Calu3 (cell line): Measurements from ENCODE around the gene TRIO. TPM values are rescaled to one million over a fixed set of nuclear protein-coding genes. Genes with fewer than 3 reads are reported as not detected.

Experiments used
- BruUV-seq: library from RNA; stranded (reverse); fragments of 400-500 nt; replicated peaks from 2 replicates; lab custom pipeline; 2021; lab: Mats Ljungman, UMichigan
- CTCF ChIA-PET: fragments of 300-600 bp; sonication (Branson Sonifier 250); formaldehyde crosslinking; loops from one replicate; lab custom pipeline; 2022; ENCODE audit warnings: antibody characterized with exemption; lab: Charles Lee
- DNase-seq: peaks from one replicate; pipeline ENCODE4 v3.0.0; 2022
- H3K27ac Mint-ChIP-seq: one replicate; pipeline ENCODE4 v1.8.0; 2022; ENCODE audit warnings: mixed read lengths; ENCODE audit not compliant: unreplicated experiment
- H3K27me3 Mint-ChIP-seq: one replicate; pipeline ENCODE4 v1.8.0; 2022; ENCODE audit warnings: mixed read lengths; ENCODE audit not compliant: unreplicated experiment
- H3K36me3 Mint-ChIP-seq: one replicate; pipeline ENCODE4 v1.8.0; 2022; ENCODE audit warnings: mild to moderate bottlenecking, moderate library complexity, mixed read lengths; ENCODE audit not compliant: insufficient read depth, unreplicated experiment
- H3K4me1 Mint-ChIP-seq: one replicate; pipeline ENCODE4 v1.8.0; 2022; ENCODE audit warnings: mild to moderate bottlenecking, low read depth, mixed read lengths; ENCODE audit not compliant: unreplicated experiment
- H3K4me3 Mint-ChIP-seq: one replicate; pipeline ENCODE4 v1.8.0; 2022; ENCODE audit warnings: mild to moderate bottlenecking, low read depth, moderate library complexity, mixed read lengths; ENCODE audit not compliant: unreplicated experiment
- H3K9me3 Mint-ChIP-seq: one replicate; pipeline ENCODE4 v1.8.0; 2022; ENCODE audit warnings: low read depth, mixed read lengths; ENCODE audit not compliant: unreplicated experiment
- CTCF ChIP-seq: fragments of 200-600 bp; IDR thresholded peaks from one replicate; pipeline ENCODE4 v1.8.0; 2022; ENCODE audit warnings: antibody characterized with exemption; ENCODE audit not compliant: unreplicated experiment
- intact Hi-C: fragments of 100-400 bp; cut with micrococcal nuclease; formaldehyde crosslinking; loops from one replicate; pipeline ENCODE4 v1.10.0; 2022; ENCODE audit not compliant: unreplicated experiment
- total RNA-seq: library from RNA; stranded (reverse); gene quantifications from 2 replicates; pipeline ENCODE4 v1.2.3, GENCODE V29; 2022

Gene TRIO
- total RNA-seq, 1 experiment from 2014 or later, result 183 TPM

GRCh38 chr5:14506140-14506538 lies 363.0 kb downstream of the TRIO start:
- H3K27me3 Mint-ChIP-seq, result no peaks in the 10 kb centered on the region
- no peaks in the 10 kb centered on the region for H3K9me3 Mint-ChIP-seq
- BruUV-seq, result no TSS peak
- intact Hi-C loops, result no loop called here
- DNase-seq, result no peak
- no peak overlapping the region for H3K4me3 Mint-ChIP-seq
- CTCF ChIA-PET, result no interaction called here
- no peak for TF ChIP-seq CTCF
- peaks cover 6% of the 10 kb centered on the region for H3K4me1 Mint-ChIP-seq
- H3K36me3 Mint-ChIP-seq, result peaks cover 46% of the 10 kb centered on the region
- H3K27ac Mint-ChIP-seq, result no peak overlapping the region

GRCh38 chr5:14506661-14507060 lies 363.5 kb downstream of the TRIO start:
- DNase-seq, result no peak
- intact Hi-C loops, result no loop called here
- no peak overlapping the region for H3K4me3 Mint-ChIP-seq
- CTCF ChIA-PET, result no interaction called here
- H3K27me3 Mint-ChIP-seq, result no peaks in the 10 kb centered on the region
- H3K4me1 Mint-ChIP-seq, result peaks cover under 1% of the 10 kb centered on the region
- no TSS peak for BruUV-seq
- peaks cover 40% of the 10 kb centered on the region for H3K36me3 Mint-ChIP-seq
- no peaks in the 10 kb centered on the region for H3K9me3 Mint-ChIP-seq
- no peak for TF ChIP-seq CTCF
- H3K27ac Mint-ChIP-seq, result no peak overlapping the region

- H3K27ac Mint-ChIP-seq, result no peak overlapping the region
- peaks cover 44% of the 10 kb centered on the region for H3K36me3 Mint-ChIP-seq
- intact Hi-C loops, result no loop called here
- H3K9me3 Mint-ChIP-seq, result no peaks in the 10 kb centered on the region
- DNase-seq, result no peak
- H3K4me3 Mint-ChIP-seq, result no peak overlapping the region
- TF ChIP-seq CTCF, result no peak
- BruUV-seq, result no TSS peak
- no peaks in the 10 kb centered on the region for H3K27me3 Mint-ChIP-seq
- CTCF ChIA-PET, result interaction anchor here (0.8 to 0.9 kb wide), 2 partner anchors 75 to 141 kb away, joined by 3 read pairs; partner anchors contain the start of gene OTULINL
- no peaks in the 10 kb centered on the region for H3K4me1 Mint-ChIP-seq
Measured at GRCh38 chr5:14507156-14507941, 364.2 kb downstream of the TRIO start.

GRCh38 chr5:14508046-14508445 lies 364.9 kb downstream of the TRIO start:
- no peaks in the 10 kb centered on the region for H3K27me3 Mint-ChIP-seq
- CTCF ChIA-PET, result interaction anchor here (0.8 to 0.9 kb wide), 2 partner anchors 74 to 140 kb away, joined by 3 read pairs; partner anchors contain the start of gene OTULINL
- peaks cover 44% of the 10 kb centered on the region for H3K36me3 Mint-ChIP-seq
- H3K9me3 Mint-ChIP-seq, result no peaks in the 10 kb centered on the region
- no peaks in the 10 kb centered on the region for H3K4me1 Mint-ChIP-seq
- intact Hi-C loops, result no loop called here
- H3K4me3 Mint-ChIP-seq, result no peak overlapping the region
- no peak overlapping the region for H3K27ac Mint-ChIP-seq
- no peak for DNase-seq
- BruUV-seq, result no TSS peak
- no peak for TF ChIP-seq CTCF
